ENCODE measurements around the gene ACOX3.
"Not testable (repeated sequence)": the region's sequence is repeated elsewhere in the genome, so short reads cannot be mapped to it uniquely, and the experiment has no call there.

The ACOX3 gene

DNA sequence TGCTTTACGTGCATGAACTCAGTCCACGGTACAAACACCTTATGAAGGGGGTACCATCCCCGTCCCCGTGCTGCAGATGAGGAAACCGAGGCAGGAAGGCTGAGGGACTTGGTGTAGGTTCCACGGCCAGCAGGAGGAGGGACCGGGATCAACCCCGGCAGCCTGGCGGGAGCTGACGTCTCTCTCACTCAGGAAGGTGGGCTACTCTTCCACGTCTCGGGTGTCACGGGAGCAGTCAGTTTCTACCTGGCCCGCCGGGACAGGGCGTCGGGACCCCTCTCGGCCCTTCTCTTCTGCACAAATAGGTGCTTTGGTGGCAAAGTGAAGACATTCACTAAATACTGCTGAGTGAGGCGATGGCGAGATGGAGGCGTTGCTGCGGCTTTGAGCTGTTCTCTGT is 53.3 kb downstream of the ACOX3 start:
- DNase-seq (ENCODE audit: low read depth in 2 of 2) = no peak

DNA sequence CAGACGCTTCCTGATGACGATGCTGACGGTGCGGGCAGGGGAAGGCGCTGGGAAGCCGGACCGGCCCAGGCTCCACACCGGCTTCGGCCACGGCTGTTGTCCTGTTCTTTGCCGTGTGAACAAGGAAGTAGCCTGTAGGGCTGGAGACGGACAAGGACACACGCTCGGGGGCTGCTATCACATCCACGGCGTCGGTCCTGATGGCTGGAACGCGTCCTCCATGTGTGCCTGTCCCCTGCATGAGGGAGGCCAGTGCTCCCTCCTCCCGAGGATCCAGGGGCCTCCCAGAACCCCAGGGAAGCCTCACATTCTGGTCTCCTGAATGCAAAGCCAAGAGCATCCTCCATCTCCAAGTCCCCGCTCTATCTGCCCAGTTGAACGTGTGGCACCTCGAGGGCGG is 53.8 kb downstream of the ACOX3 start:
- no peak for DNase-seq (ENCODE audit: low read depth in 2 of 2)

DNA sequence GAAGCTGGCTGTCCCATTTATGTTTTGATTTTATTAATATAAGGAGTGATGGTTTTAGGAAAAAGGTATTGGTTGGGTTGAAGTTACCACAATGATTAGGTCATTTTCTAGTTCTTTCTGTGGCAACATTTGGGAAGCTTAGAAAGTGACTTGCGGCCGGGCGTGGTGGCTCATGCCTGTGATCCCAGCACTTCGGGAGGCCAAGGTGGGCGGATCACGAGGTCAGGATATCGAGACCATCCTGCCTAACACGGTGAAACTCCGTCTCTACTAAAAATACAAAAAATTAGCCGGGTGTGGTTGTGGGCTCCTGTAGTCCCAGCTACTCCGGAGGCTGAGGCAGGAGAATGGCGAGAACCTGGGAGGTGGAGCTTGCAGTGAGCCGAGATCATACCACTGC is 54.4 kb downstream of the ACOX3 start:
- DNase-seq (ENCODE audit: low read depth in 2 of 2) = not testable (repeated sequence)

DNA sequence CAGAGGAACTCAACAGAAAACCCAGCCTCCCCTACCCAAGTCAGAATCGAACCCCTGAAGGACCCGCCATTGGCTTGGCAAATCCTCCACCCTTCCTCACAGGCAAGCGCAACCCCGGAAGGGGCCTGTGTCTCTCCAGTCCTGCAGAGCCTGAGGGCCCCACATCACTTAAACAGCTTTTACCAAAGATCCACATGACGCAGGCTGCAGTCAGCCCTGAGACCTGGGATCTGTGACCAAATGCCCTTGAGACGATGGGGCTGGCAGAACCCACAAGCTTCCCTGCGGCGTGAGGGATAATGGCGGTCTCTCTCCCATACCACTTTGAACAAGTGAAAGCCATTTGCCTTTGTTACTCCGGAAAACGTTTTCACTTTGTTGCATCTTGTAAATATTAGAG is 54.9 kb downstream of the ACOX3 start:
- DNase-seq (ENCODE audit: low read depth in 2 of 2) = no peak

DNA sequence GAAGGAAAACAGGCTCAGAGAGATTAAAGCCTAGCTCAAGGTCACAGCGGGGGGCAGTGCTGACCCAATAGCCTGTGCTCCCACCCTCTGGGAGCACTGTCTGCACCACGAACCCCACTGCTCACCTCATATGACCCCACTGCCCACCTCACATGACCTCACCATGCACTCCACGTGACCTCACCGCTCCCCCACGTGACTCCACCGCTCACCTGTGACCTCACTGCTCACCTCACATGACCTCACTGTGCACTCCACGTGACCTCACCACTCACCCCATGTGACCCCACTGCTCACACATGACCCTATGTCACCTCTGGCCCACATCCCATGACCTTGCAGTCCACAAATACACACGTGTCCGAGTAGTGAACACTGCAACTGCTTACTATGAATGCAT is 55.4 kb downstream of the ACOX3 start:
- no peak for DNase-seq (ENCODE audit: low read depth in 2 of 2)

DNA sequence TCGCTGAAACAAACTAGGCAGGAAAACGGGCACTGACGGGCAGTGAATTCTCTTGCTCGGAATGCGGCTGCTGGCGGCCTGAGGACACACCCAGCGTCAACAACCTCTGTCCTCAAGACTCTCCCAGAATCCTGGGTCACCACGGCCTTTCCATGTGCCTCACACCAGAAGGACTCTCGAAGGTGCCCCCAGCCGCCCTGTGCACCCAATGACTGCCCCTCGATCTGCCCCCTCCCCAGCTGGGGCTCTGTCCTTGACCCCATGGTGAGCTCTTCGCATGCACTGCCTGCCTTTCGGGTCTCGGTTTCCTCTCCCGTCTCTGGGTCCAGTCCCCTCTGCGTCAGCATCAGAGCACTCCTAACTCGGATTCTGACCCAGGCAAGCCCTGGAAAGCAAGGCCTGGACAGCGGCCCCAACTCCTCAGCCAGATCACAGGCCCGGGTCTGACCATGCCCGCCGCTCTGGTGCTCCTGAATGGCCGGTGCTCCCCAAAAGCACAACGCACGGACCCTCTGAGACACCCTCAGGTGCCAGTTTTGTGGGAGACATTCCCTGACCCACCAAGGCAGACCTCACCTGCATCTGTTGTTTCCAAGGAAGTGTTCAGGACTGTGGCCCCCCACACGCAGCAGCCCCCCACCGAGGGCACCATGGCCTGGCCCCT is 56.0 kb downstream of the ACOX3 start:
- no peak for DNase-seq (ENCODE audit: low read depth in 2 of 2)

DNA sequence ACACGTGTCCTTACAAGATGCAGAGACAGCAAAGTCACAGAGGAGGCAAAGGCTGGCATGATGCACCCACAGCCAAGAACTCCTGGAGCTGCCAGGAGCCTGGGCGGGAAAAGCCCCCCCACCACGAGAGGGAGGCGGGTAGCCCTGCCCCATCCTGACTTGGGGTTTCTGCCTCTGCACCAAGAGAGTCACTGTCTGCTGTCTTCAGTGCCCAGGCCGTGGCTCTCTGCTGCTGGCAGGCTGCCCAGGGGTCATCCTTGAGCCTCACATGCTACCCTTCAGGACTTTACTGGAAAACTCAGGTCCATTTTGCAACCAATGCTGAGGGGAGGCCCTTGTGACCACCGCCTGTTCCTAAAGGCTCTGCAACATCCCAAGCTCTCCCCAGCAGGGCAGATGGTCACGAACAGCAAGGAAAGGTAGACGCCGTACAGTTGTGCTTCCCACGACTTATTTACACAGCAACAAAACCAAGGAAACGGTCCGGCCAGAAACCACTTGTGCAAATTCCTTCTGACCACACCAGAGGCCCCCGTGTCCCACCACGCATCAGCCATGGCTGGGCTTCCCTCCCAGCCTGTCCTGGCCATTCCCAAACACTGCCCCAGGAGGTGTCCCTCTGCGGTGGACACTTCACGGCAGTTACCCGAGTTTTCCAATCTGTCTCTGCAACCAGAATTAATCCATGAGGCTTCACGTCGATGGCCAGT is 56.9 kb downstream of the ACOX3 start:
- no peak for DNase-seq (ENCODE audit: low read depth in 2 of 2)

DNA sequence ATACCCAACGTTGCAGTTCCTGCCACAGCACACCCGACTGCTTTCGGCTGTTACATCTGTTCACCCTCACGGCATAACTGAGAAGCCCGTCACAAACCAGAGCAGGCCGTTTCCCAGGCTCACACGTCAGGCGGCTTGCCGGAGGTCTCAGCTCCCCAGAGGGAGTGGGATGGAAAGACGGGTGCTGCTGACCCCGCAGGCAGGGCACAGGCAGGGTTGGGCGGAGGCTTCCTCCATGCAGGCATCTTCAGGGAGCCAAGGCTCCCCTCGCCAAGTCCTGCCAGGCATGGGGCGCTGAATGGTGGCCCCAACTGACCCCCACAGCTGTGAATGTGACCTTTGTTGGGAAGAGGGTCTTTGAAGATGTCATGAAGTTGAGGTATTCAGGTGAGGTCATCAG is 57.5 kb downstream of the ACOX3 start:
- no peak for DNase-seq (ENCODE audit: low read depth in 2 of 2)

DNA sequence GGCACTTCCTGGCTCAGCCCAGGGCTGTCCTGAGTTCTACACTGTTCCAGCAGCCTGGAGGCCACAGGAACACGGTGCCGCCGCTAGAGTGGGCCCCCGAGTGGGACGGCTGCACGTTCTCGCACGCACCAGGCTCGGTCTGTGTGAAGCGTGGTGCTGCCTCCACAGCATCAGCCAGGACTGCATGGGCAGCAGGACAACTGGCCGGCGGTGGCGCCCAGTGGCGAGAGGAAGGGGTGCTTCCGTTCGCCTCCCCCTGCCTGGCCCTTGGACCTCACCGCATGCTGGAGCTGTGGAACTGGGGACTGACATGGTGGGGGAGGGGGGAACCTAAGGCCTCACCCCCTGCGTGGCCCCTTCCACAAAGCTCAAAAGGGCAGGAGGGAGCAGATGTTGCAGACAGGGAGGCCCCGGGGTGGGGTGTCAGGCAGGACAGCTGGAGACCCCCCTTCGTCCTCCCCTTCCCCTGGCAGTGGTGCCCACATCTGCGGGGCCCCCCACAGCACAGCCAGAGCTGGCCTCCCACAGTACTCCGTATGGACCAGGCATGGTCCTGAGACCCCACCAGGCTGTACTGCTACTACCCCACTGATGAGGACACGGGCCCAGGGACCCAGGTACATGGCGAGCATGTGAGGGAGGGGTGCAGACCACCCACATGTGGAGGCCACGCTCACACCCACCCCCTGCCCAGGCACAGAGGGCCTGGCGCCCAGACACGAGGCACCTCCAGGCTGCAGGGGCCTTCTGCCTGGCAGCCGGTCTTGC is 58.5 kb downstream of the ACOX3 start:
- DNase-seq (ENCODE audit: low read depth in 2 of 2) = no peak

DNA sequence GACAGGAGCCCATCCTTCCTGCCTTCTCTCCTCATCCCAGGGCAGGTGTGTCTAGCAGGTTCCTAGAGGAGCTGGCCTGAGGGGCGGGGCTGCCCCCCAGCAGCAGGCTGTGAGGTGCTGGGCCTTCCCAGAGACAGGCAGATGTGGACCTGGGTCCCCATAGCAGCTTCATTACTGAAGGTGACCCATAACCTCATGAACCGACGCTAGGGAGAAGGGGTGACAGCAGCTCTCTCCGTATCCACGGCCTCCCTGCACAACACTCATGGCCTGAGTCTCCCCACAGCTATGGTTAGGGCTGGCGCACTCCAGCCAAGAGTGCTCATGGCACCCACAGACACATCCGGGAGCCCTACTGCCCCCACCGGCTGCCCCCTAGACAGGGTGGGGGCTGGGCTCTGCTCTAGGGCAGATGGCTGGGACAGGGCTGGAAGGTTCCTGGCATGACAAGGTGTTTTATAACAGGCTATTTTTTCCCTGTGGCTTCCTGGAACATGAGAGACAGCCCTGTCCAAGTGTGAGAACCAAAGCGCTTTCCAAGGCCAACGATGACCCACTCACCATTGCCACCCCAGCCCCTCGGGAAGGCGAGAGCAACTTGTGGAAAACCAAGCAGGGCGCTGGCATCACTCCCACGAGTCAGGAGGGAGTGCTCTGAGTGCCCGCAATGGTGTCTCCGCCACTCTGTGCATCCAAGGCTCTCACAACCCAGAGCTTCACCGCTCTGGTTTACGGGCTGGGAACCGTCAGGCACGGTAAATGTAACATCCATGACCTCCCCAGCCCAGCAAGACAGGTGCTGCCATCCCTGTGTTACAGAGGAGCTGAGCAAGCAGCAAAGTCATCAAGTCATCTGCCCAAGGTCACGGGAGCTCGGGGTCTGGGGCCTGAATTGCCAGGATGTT is 59.8 kb downstream of the ACOX3 start:
- DNase-seq (ENCODE audit: low read depth in 2 of 2) = no peak

DNA sequence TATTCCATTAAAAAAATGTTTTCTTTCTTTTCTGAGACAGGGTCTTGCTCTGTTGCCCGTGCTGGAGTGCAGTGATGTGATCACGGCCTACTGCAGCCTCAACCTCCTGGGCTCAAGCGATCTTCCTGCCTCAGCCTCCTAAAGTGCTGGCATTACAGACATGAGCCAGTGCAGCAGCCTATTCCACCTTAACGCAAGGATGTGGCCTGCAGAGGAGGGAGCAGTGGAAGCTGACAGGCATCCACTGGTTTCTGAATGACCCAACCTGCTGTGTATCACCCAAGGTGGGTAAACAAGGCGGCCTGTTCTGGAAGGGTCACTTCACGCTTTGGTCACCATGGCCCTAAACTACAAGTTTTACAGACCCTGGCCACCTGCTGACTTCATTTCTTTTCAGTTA is 60.8 kb downstream of the ACOX3 start:
- no peak for DNase-seq (ENCODE audit: low read depth in 2 of 2)

DNA sequence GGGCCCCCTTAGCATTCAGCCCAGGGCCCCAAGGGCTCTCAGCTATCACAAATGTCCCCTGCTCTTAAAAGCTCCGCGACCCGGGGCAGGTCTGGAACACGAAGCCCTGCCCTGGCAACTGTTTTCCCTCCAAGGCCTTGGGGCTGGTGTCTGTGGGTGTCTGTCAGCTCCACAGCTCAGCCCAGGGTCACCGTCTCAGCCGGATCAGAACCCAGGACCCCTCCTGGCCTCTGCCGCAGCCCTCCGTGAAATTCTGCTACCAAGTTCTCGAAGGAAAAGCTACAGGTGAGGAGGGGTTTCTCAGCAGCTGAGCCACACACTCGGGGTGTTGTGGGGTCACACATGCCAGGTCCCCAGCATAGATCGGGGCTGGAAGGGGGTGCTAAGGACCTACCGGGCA is 61.2 kb downstream of the ACOX3 start:
- no peak for DNase-seq (ENCODE audit: low read depth in 2 of 2)

DNA sequence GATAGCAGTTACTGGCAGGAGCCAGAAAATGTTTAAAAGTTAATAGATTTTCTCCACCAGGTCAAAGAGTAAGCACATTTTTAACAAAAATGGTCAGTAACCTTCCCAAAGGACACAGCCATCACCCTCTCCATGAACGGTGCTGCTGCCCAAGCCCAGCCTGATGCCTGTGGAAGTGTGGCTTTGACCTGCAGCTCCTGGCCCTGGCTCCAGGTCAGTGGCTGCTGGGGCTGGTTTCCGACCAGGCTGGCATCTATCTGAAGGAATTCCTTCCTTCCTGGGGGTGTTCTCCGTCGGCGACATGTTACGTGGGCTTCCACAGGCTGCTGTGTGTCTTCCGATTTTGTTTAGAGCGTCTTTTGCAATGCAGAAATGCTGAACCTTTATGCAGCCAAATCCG is 61.7 kb downstream of the ACOX3 start:
- DNase-seq (ENCODE audit: low read depth in 2 of 2) = no peak

DNA sequence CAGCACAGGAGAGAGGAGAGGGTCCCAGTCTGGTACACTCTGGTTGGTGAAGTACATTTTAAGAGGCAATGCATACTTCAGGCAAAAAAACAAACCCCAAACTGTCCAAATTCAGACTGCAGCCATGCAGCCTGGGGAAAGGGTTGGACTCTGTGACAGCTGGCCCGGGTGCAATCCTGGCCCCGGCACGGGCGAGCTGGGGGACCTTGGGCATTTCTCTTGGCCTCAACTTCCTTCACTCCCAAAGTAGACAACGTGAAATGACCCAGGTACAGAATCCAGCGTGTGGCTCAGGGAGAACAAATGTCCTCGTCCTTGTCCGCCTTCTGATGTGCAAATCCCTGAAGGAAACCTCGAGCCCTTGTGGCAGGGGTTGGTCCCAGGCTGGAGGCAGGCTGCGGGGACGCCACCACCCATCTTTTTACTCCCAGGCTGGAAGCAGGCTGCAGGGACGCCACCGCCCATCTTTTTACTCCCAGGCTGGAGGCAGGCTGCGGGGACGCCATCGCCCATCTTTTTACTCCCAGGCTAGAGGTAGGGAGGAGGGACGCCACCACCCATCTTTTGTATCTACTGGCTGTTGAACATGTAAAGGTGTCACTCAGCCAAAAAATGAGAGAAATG is 62.3 kb downstream of the ACOX3 start:
- no peak for DNase-seq (ENCODE audit: low read depth in 2 of 2)

DNA sequence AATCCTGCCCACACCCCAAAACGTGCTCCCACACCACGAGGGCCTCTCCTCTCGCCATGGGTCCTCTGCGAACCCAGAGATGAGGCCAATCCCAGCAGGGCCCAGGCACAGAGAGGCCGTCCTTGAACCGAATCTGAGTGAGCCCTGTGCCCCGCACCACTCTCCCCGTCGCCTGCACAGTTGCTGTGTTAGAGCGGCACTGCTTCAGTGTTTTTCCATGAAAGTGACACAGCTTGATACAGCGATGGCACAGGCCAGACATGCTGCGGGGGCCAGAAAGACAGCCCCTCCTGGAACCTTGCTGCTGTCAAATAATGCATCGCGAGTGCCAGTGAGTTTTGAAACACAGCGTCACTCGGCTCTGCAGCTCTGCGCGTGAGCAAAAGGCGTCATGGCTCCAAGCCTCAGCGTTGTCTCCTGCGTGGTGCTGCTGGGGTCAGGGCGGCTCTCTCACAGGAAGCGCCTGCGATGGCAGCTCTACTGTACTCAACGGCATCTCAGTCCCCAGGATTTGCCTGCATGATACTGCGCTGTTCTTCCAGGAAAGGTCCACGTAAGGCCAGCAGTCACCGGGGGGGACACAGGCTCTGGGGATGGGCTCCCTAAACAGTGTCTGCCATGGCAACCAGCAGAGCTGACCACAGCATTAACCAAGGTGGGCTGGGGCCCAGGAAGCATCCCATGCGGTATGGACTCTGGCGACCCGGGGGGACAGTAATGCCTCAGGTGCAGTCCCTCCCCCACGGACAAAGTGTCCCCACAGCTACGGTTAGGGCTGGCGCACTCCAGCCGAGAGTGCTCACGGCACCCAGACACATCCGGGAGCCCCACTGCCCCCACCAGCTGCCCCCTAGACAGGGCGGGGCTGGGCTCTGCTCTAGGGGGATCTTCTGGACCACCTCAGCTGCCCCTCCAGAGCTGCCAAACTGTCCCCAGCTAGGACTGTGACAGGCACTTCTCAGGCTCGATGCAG is 63.1 kb downstream of the ACOX3 start:
- no peak for DNase-seq (ENCODE audit: low read depth in 2 of 2)

DNA sequence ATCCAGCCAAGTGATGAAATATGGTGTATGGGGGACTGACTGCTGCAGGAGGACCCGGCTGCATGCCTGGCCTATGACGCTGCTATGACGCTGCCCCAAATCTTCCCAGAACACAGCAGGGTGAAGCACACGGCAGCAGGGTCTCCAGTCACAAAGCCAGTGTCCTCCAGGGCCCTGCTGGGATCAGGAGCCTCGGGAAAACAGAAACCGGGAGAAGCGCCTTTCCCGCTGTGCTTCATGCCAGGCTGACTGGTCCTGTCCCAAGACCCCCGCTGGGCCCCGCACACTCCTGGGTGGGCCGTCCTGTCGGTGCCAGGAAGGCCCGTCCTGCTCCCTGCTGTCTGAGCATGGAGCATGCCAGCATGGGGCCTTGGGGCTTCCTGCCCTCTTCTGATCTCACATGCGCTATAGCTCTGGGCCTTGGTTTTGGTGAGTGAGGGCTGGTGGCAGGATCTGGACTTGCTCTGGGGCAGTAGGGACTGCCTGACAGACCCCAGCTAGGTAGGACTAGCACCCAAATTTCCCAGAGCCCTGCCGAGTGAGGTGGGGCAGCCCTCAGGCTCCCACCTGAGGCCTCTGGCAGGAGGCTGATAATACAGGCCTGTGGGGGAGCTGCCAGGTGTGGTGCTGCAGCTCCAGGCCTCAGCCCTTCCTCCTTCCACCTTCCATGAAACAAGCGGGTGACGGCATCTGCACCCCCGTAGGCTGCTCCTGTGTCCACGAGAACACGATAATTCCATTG is 64.0 kb downstream of the ACOX3 start:
- no peak for DNase-seq (ENCODE audit: low read depth in 2 of 2)

DNA sequence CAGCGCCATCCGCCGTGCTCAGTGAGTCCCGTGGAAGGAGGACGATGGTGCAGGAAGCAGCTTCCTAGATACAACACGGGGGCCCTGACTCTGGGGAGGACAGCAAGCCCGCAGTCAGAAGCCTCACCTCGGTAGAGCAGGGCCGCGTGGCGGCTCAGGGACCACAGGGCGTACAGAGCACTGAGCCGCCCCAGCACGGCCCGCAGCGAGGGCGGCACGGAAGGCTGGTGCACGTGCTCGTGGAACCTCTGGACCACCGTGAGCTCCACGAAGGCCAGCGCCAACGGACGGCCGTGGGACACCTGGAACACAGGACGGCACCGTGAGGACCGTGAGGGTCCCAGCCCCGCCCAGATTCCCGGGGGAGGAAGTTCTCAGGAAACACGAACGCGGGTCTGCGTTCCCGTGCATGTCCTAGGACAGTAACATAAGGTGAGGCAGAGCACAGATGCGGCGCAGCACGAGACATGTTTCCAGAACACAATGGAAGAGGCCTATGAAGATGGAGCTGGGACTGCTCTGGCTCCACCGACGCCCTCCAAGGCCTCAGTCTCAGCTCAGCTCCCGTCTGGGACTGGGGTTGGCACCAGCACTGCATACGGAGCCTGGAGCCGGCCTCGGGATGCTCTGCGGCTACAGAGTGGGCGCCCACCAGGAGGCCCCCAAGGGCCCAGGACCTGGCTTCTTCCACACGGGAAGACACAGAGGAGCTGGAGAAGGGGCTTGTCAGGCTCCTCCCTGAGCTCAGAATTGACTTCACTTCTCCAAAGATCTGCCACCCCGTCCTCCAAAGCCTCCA is 65.5 kb downstream of the ACOX3 start:
- no peak for DNase-seq (ENCODE audit: low read depth in 2 of 2)

DNA sequence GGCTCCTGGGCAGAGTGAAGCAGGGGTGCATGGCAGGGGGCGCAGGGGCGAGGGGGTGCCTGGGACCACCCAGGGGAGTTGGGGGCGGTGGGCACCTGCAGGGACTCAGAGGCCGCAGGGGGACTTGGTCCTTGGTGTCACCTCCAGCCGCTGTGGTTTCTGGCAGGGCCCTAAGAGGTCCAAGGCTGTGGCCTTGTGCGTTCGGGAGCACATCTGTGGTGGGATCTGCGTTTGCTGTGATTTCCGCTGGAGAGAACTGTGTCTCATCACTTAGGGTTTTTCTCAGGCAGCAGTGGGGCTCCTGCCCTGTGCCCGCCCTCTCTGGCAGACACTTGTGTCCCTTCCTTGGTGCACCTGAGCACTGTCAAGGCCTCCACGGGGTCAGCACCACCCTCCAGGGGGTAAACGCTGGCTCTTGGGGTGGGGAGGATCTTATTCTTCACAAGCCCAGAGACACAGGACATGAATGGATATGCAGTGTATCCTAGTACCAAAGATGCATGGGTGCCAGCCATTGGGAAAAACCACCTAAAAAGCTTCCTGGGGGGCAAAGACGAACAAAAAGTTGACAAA is 66.5 kb downstream of the ACOX3 start:
- no peak for DNase-seq (ENCODE audit: low read depth in 2 of 2)

All from fibroblast of skin of left quadriceps (primary cell).